NCI-H774 (cell line): Measurements from ENCODE around the gene FAM117A.
"Not testable (repeated sequence)": the region's sequence is repeated elsewhere in the genome, so short reads cannot be mapped to it uniquely, and the experiment has no call there.

Experiments
- DNase-seq: peaks from one replicate; lab custom pipeline; 2025; lab: John Stamatoyannopoulos, UW

The FAM117A gene

GRCh38 chr17:49739641-49740271, 24.2 kb downstream of the FAM117A start:
- DNase-seq = peak; percentile 86

GRCh38 chr17:49738456-49739163, 25.3 kb downstream of the FAM117A start:
- no peak for DNase-seq

DNA sequence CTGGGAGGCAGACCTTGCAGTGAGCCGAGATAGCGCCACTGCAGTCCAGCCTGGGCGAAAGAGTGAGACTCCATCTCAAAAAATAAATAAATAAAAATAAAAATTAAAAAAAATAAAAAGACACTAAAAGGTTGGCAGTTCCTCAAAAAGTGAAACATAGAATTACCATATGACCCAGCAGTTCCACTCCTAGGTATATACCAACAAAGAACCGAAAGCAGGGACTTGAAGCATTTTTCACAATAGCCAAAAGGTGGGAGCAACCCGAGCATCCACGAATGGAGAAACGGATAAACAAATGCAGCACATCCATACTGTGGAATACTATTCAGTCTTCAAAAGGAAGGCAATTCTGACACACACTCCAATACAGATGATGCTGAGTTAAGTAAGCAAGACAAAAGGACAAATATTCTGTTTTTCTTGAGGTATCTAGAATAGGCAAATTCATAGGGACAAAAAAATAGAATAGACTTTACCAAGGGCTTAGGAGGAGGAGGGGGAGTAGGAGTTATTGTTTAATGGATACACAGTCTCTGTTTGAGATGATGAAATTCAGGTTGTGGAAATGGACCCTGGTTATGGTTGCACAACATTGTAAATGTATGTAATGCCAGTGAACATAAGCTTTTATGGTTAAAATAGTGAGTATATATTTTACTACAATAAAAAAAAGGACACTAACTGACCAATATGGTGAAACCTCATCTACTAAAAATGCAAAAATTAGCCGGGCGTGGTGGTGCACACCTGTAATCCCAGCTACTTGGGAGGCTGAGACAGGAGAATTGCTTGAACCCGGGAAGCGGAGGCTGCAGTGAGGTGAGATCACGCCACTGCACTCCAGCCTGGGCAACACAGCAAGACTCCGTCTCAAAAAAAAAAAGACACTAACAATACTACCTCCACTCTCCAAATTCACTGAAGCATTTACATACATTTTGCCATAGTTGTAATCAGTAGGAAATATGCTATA, 29.1 kb downstream of the FAM117A start:
- no peak for DNase-seq

DNA sequence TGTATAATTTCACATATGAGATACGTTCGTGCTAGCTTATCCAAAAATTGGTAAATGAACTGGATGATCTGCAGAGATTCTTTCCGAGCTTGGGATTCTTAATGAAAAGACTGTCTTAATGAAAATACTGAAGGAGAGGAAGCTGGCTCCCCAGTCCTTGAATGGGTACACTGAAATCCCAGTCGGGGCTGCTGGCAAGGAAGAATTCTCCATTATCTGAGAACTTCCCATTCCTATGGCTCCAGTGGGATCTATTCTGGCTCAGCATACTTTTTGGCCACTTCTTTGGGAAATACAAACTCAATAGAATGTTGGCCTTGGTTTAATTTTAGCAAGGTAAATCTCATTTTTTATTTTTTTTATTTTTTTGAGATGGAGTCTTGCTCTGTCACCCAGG, 32.5 kb downstream of the FAM117A start:
- DNase-seq = no peak

DNA sequence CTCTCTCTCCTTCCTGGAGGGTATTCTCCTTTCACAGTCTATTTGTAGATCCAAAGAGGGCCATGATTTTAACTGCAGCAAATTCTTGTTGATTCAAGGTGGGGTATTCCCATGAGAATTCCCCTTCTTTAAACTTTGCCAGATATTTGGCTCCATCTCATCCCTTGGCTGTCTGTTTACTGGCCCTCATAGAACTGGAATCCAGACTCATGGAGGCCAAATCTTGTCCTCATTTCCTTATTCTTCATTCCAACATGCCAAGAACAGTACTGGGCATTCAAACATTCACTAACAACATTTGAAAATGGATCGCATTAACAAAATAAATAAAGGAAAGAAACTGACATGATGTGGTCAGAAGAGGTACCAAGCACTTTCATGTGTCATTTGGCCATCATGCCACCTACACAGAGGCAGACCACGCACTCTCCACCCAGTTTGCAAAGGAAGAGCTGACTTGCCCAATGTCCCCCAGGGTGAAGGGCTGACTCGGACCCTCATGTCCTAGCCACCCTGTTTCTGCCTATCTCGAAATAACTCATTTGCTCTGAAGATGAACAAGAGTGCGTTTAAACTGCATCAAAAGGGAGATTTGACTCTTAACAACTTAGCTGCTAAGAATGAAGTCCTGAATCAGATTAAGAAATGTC, 33.0 kb downstream of the FAM117A start:
- DNase-seq = no peak

DNA sequence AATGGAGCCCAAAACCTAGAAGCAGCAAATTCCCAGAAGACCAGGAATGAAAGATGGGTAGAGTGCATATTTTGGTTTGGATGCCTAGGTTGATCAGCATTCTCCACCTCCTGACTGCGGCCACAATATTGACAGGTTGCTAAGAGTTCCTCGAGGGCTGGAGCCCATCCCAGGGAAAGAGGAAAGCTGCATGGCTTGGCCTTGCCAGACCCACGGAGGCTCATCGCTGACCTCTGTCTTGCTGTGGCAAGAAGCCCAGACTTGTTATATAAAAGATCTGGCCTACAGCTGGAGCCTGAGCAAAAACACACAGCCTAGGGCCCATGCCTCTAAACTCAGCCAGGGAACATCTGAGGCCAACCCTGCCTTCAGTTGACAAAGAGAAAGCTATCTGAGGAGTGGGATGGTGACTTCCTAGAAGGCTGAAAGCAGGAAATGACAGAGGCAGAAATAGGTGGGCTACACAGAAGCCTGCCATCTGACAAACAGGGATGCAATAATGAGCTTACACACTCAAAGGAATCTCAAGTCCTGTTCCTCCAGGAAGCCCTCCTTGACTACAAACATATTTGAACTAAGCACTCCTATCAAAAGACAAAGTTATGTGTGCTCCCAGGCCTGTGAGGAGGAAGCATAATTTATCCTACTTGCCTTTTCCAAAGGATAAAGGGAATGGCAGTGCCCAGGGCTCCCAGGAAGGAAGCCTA, 33.7 kb downstream of the FAM117A start:
- no peak for DNase-seq

GRCh38 chr17:49729069-49729468, 34.9 kb downstream of the FAM117A start:
- no peak for DNase-seq

DNA sequence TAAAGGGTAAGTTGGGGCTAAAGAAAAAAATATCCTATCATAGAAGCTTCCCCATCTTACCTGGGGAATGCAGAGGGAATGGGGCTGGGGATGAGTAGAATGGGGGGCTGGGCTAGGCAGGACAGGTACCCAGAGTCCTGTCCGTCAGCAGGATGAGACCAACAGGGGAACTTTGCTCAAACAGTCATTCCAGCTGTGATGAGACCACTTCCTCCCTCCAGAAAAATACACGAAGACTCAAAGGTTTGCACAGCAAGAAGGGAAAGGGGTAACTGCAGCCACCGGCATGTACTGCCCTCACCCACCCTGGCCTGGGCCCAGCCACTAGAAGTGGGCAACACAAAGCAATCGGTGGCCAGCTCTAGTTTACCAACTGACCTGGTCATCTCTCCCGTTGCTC, 35.5 kb downstream of the FAM117A start:
- no peak for DNase-seq

- no peak for DNase-seq
Observed at GRCh38 chr17:49727380-49727779, 36.6 kb downstream of the FAM117A start.

- DNase-seq = no peak
Observed at GRCh38 chr17:49725452-49726130, 38.3 kb downstream of the FAM117A start.

- not testable (repeated sequence) for DNase-seq
Observed at GRCh38 chr17:49724552-49724951, 39.4 kb downstream of the FAM117A start.

GRCh38 chr17:49723423-49723822, 40.5 kb downstream of the FAM117A start:
- DNase-seq = no peak

GRCh38 chr17:49722066-49722465, 41.9 kb downstream of the FAM117A start:
- no peak for DNase-seq

DNA sequence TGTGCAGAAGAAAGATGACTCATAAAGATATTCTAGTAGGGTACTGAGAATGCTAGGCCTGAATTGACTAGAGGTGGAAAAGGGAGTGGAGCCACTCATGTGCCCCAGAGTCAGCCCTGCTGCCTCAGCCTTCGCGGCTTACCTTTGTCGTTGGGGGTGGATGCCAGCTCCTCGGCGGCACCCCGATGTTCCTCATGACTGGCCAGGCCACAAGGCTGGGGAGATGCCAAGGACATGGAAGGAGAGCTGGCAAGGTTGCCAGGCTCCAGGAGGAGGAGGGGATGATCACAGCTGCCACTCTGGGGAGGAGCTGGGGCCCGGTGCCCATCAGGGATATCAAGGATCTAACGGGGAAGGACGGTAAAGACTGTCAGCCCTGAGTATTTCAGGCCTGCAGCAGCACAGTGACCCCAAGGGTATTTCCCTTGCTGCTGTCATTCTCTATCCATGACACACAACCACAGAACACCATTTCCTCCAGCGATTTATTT, 46.5 kb downstream of the FAM117A start:
- no peak for DNase-seq

DNA sequence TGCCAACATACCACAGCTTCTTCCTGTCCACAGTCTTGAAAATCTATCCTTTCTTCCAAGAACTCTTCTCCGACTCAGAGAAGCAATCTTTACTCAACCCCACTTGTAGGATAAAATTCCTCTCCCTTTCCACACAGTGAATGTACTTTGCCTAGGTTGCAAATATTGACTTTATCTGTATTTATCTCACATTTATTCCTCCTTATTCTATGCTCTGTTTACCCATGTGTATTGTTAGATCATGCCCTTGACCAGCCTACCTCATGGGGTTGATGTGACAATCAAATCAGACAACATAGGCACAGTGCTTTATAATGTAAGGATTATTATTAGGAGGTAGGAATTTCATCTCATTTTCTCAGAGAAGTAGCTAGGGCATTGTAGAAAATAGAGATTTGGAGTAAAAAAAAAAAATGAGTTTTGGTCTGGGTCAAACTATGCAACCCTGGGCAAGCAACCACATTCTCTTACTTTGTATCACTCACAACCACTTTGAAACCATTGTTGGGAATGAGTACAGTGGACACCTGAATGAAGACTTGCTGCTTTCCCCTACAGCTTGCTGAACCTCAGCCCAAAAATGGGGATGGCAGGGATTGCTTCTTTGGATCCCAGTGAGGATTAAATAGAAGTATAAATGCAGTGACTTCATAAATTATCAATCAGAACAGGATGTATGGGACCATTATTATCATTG, 47.1 kb downstream of the FAM117A start:
- no peak for DNase-seq

DNA sequence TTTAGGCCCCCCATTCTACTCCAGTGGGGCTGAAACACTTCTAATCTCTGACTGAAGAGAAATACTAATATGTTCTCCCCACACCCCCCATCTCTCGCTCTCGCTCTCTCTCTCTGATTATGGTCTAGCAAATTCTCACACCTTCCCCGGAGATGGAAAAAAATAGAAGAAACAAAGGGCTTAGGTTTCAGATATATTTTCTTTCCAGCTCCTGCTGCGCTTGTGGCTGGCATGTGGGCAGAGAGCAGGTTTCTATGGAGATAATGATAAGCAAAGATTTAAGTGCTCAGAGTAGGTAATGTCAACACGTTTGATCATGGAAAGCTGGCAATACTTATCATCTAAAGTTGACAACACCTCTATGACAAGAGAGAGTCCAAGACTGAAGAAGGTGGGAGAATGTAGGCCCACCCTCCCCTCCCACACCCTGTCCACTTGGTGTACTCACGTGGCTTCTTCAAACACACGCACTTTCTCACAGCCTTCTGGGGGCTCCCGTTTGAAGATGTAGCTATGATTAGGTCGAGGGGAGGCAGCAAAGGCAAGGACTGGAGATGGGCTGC, 48.1 kb downstream of the FAM117A start:
- DNase-seq = no peak

GRCh38 chr17:49715216-49715615, 48.7 kb downstream of the FAM117A start:
- DNase-seq = no peak

DNA sequence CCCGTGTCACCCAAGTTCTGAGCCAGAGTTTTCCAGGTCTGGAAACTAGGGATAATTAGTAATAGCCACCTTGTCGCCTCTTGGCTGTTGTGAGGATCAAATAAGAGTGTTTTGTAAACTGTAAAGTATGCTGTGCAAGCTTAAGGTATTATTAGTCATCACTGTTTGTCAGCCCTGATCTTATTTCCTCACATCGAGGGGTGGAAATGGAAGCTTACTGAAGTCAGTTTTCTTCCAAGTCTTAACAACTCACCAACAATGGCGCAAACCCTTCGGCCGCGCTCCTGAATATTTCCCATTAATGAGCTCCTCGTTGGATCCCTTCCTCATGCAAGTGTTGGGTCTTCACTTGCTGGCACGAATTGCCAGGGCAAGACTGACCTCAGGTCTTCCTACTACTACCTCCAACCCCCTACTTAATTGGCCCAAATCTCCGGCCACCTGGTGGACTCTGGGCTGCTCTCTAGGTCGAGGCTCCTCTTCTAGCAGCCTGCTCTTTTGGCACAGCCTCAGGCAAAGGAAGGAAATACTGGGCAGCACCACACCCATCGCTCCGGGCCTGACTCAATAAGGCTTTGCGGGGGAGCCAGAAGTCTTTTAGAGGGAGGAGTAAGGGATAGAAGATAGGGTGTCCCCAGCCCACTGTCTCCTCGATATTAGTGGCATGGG, 55.3 kb downstream of the FAM117A start:
- DNase-seq = no peak
